GM12872 (cell line): ENCODE measurements around the gene KCNJ6.

Source experiments
- TF ChIP-seq, protein P1 (sequence below): IDR thresholded peaks from 3 replicates; pipeline ENCODE4 v1.5.1; 2011; ENCODE audit warnings: low read depth, mild to moderate bottlenecking, low read length, moderate library complexity; ENCODE audit not compliant: insufficient read depth

The KCNJ6 gene

DNA sequence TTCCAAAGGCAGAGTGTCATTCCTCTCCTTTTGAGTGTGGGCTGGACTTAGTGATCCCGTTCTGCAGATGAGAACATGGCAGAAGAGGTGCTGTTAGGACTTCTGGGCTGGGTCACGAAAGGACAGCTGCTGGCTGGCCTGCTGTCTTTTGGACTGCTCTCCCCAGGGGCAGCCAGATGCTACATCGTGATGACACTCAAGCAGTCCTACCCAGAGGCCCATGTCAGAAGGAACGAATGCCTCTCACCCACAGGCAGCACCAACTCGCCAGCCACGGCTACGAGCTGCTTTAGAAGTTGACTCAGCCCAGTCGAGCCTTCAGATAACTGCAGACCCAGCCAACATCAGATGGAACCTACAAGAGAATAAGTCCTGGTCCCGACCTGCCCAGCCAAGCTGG lies 156.5 kb downstream of the KCNJ6 start:
- TF ChIP-seq, protein P1, sequence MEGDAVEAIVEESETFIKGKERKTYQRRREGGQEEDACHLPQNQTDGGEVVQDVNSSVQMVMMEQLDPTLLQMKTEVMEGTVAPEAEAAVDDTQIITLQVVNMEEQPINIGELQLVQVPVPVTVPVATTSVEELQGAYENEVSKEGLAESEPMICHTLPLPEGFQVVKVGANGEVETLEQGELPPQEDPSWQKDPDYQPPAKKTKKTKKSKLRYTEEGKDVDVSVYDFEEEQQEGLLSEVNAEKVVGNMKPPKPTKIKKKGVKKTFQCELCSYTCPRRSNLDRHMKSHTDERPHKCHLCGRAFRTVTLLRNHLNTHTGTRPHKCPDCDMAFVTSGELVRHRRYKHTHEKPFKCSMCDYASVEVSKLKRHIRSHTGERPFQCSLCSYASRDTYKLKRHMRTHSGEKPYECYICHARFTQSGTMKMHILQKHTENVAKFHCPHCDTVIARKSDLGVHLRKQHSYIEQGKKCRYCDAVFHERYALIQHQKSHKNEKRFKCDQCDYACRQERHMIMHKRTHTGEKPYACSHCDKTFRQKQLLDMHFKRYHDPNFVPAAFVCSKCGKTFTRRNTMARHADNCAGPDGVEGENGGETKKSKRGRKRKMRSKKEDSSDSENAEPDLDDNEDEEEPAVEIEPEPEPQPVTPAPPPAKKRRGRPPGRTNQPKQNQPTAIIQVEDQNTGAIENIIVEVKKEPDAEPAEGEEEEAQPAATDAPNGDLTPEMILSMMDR: no peak

DNA sequence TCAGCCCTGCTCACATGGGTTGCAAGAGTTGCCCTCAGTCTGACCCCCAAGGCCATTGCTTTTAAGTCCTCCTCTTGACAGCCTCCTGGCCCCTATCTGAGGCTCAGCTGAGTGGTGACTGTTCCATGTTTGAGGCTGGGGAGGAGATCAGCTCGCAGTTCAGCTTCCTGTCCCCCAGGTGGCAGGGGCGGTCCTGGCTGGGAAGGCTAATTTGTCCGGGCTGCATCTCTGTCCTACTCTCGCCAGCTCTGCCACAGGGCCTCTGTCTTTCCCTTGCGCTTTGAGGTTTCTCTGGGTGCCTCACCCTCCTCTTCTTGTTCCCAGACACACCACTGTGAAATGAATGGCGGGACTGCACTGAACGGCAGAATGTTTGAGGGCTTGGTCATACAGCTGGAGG lies 157.3 kb downstream of the KCNJ6 start:
- TF ChIP-seq, protein P1: peak; percentile 60

DNA sequence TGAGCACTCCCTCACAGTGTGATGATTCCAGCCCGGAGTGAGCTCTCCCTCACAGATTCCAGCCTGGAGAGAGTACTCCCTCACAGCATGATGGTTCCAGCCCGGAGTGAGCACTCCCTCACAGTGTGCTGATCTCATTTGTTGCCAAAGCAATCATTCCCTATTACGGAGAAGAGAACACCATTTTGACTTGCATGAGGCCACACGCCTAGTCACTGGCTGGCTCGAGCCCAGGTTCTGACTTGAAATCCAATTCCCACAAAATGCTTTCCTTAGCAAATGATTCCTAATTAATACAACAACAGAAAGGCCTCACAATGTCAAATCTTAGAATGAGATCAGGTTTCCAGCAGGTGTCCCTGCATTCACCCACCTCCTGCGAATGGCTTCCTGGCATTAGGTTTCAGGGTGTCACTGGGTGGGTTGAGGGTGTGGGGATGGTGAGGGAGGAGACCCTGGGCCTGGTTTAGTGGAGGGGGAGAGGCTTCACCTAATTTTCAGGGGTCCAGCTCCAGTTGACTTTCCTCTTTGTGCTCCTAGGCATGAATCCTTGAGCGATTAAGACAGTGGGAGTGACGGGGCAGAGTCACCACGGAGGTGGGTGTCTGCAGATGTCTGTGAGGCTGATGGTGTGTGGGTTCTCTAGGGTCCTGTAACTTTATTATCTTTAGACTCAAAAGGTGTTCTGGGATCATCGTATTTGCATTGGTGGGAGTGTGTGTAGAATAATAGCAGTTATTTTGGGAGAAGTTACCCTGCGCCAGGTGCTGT lies 158.5 kb downstream of the KCNJ6 start:
- TF ChIP-seq, protein P1: no peak

DNA sequence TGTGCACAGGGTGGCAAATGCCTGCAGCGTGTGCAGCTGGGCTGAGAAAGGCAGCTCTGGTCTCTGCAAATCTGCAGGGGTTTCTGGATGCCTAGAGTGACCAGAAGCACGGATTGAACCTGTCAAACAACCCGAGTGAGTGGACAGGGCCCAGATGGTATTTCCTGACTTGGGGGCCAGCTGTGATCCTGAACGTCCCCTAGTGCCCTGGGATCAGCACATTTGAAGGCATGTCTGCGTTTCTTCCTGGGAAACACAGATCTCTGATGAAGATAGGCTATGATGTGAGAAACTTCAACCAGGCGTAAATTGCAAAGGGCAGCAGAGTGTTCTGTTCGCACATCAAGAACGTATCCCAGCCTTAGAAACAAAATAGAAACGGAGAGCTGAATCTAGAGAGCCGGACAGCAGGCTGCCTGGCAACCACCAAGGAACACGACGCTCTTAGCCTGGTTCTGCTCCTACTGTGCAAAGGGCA lies 163.1 kb downstream of the KCNJ6 start:
- TF ChIP-seq, protein P1: no peak

DNA sequence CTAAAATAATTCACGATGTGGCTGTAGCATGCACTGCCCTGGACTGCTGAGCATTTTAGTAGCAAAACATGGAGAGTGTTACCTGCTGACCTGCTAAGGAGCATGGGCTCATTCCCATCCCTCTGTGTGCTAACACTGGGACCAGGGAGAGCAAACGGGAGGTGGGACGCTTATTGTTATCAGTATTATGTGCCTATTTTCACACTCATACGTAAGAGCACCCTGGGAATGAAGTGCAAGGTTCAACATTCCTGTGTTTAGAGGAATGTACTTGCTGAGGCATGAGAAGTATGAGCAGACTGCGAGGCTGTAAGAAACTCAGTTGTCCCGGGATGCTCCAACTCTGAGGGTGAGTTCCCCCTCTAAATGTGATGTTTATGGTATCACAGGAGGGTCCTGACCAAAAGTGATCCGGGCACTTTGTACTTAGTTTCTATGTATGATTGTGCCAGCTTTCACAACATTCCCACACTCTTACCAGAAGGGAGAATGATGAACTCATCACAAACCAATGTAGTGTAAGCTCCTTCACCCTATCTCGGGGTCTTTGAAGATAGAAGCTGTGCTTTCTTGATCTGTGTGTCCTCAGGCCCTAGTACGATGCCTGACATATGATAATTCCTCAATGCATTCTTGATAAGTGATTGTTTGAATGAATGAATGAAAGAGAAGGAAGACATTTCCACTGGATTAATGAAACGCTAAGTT lies 164.8 kb downstream of the KCNJ6 start:
- TF ChIP-seq, protein P1: no peak

DNA sequence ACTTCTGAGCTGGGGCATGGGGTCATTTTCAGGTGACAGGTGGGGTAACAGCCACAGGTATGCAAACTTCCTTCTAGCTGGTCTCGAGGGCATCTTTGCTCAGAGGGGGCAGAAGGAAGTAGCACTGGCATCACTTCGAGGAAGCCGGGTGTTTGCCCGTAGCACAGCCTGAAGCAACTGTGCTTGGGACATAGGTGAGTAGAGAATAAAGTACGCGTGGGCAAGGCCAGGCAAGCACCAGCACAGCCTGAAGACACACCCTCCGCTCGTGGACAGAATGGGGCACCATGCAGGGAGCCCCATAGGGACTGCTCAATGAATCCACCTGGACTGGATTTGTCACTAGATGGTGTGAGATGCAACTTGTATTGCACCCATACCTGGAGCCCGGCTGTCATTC lies 167.1 kb downstream of the KCNJ6 start:
- TF ChIP-seq, protein P1: no peak

DNA sequence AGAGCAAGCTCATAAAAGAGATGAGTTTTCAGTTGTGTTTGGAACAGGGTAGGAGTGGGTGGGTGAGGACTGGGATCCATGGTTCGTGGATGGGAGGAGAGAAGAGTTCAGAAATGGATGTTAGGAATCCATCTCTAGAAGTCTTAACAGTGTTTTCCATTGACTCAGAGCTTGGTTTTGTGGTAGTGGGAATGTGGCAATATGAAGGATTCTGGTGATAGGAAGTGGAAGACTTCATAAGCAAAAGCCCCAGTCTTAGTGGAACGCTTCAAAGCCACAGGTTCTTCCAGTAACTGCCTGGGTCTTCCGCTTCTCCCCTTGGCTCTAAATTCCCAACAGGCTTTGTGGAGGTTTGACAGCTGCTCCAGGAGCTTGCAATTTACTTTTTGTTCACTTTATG lies 167.9 kb downstream of the KCNJ6 start:
- TF ChIP-seq, protein P1: no peak
